Large intestine (tissue), 3 donors: ENCODE data around the gene PRR13. TPM values are rescaled to one million over a fixed set of nuclear protein-coding genes. Genes with fewer than 3 reads are reported as not detected.
A peak's percentile ranks its signal among the peaks of the same experiment; 100 is the strongest.
"Not testable (repeated sequence)": the region's sequence is repeated elsewhere in the genome, so short reads cannot be mapped to it uniquely, and the experiment has no call there.

Experiments
- DNase-seq, 2 donors: peaks; one replicate each; pipeline versions ENCODE4 v3.0.0 to v3.0.0-alpha.2; 2013
- H3K27ac ChIP-seq: one replicate; pipeline ENCODE4 v1.5.1; 2013; ENCODE audit warnings: low read length
- H3K27me3 ChIP-seq: 2 replicates; pipeline ENCODE4 v1.6.1; 2013; ENCODE audit warnings: low read length; ENCODE audit not compliant: control insufficient read depth, insufficient read depth
- H3K36me3 ChIP-seq: 2 replicates; pipeline ENCODE4 v1.6.1; 2013; ENCODE audit warnings: low read length; ENCODE audit not compliant: control insufficient read depth, insufficient read depth
- H3K4me1 ChIP-seq: one replicate; pipeline ENCODE4 v1.6.1; 2013; ENCODE audit warnings: low read length; ENCODE audit not compliant: control insufficient read depth, insufficient read depth
- H3K4me3 ChIP-seq: one replicate; pipeline ENCODE4 v1.5.1; 2013; ENCODE audit warnings: low read length
- H3K9me3 ChIP-seq: one replicate; pipeline ENCODE4 v1.6.1; 2013; ENCODE audit warnings: mild to moderate bottlenecking, low read depth, low read length, moderate library complexity; ENCODE audit not compliant: control insufficient read depth
- WGBS: methylation state at CpG from one replicate; pipeline ENCODE4 v1.1.5; 2013; ENCODE audit warnings: low lambda C conversion rate; ENCODE audit not compliant: insufficient coverage; 5-methylcytosine and 5-hydroxymethylcytosine counted together
- polyA plus RNA-seq: library from polyadenylated mRNA; unstranded; fragments of 120-200 nt; gene quantifications from one replicate; pipeline ENCODE4 v1.2.1, GENCODE V29; 2013

Gene PRR13
- polyA plus RNA-seq, 1 donor: 409 TPM

- Histone ChIP-seq H3K4me3 (no peak overlapping the region), H3K4me1 (peaks cover 17% of the 10 kb centered on the region), H3K36me3 (peaks cover 92% of the 10 kb centered on the region), H3K27me3 (no peaks in the 10 kb centered on the region), H3K9me3 (peaks cover 2% of the 10 kb centered on the region), H3K27ac (no peak overlapping the region)
- no CpG with 5 or more reads among the region's 12 CpGs for WGBS
- DNase-seq: no peak
These were observed 39.2 kb downstream of the PRR13 start for GRCh38 chr12:53480491-53481442.

GRCh38 chr12:53481458-53481857 lies 39.9 kb downstream of the PRR13 start:
- not testable (repeated sequence) for H3K27me3 ChIP-seq, H3K9me3 ChIP-seq, H3K4me3 ChIP-seq, H3K27ac ChIP-seq, DNase-seq
- H3K4me1 ChIP-seq: peaks cover 17% of the 10 kb centered on the region
- WGBS: 92% methylated on average over 2 of the region's 6 CpGs
- peaks cover 92% of the 10 kb centered on the region for H3K36me3 ChIP-seq

GRCh38 chr12:53481939-53482586 lies 40.5 kb downstream of the PRR13 start:
- Histone ChIP-seq H3K9me3 (peaks cover 2% of the 10 kb centered on the region), H3K36me3 (peaks cover 92% of the 10 kb centered on the region), H3K27me3 (no peaks in the 10 kb centered on the region), H3K4me1 (peaks cover 17% of the 10 kb centered on the region), H3K27ac (no peak overlapping the region), H3K4me3 (no peak overlapping the region)
- no peak for DNase-seq
- WGBS: 100% methylated on average over 1 of the region's 9 CpGs

- peaks cover 2% of the 10 kb centered on the region for H3K9me3 ChIP-seq
- no peak overlapping the region for H3K27ac ChIP-seq
- no peaks in the 10 kb centered on the region for H3K27me3 ChIP-seq
- no CpG with 5 or more reads among the region's 18 CpGs for WGBS
- peaks cover 17% of the 10 kb centered on the region for H3K4me1 ChIP-seq
- no peak for DNase-seq
- peaks cover 93% of the 10 kb centered on the region for H3K36me3 ChIP-seq
- no peak overlapping the region for H3K4me3 ChIP-seq
These were observed 41.2 kb downstream of the PRR13 start for GRCh38 chr12:53482626-53483168.

GRCh38 chr12:53483225-53483978 lies 41.9 kb downstream of the PRR13 start:
- no CpG with 5 or more reads among the region's 9 CpGs for WGBS
- Histone ChIP-seq H3K36me3 (peaks cover 91% of the 10 kb centered on the region), H3K27ac (no peak overlapping the region), H3K9me3 (peaks cover 2% of the 10 kb centered on the region), H3K4me1 (peaks cover 17% of the 10 kb centered on the region), H3K4me3 (no peak overlapping the region), H3K27me3 (no peaks in the 10 kb centered on the region)
- DNase-seq: peak; percentile 65 to 82

- WGBS: no CpG with 5 or more reads among the region's 4 CpGs
- peaks cover 85% of the 10 kb centered on the region for H3K36me3 ChIP-seq
- no peaks in the 10 kb centered on the region for H3K27me3 ChIP-seq
- no peak for DNase-seq
- H3K4me3 ChIP-seq: no peak overlapping the region
- peaks cover 17% of the 10 kb centered on the region for H3K4me1 ChIP-seq
- H3K9me3 ChIP-seq: peaks cover 2% of the 10 kb centered on the region
- H3K27ac ChIP-seq: peak overlapping the region; percentile 14
These were observed 42.4 kb downstream of the PRR13 start for GRCh38 chr12:53483979-53484377.

GRCh38 chr12:53484686-53485575 lies 43.4 kb downstream of the PRR13 start:
- Histone ChIP-seq H3K4me1 (peaks cover 22% of the 10 kb centered on the region), H3K27ac (no peak overlapping the region), H3K36me3 (peaks cover 78% of the 10 kb centered on the region), H3K27me3 (no peaks in the 10 kb centered on the region), H3K9me3 (peaks cover 2% of the 10 kb centered on the region), H3K4me3 (no peak overlapping the region)
- DNase-seq: no peak
- WGBS: no CpG with 5 or more reads among the region's 10 CpGs

- Histone ChIP-seq H3K27me3 (no peaks in the 10 kb centered on the region), H3K9me3 (peaks cover 2% of the 10 kb centered on the region), H3K4me1 (peaks cover 22% of the 10 kb centered on the region), H3K27ac (no peak overlapping the region), H3K4me3 (no peak overlapping the region), H3K36me3 (peaks cover 66% of the 10 kb centered on the region)
- no CpG with 5 or more reads among the region's 10 CpGs for WGBS
- no peak for DNase-seq
These were observed 44.6 kb downstream of the PRR13 start for GRCh38 chr12:53485955-53486735.
